Spleen (tissue), 7 donors: ENCODE measurements around the gene PVR.

Experiments
- CTCF ChIP-seq, 11 experiments: fragments of 200-600 bp in 7 of 11; fragments of 450-650 bp in 4 of 11; sonication (generic) in 4 of 11; IDR thresholded peaks in 8 of 11; conservative IDR thresholded peaks in 3 of 11; 1 replicate in 7 of 11; 2 replicates in 4 of 11; pipeline versions ENCODE4 v1.4.0 to v1.8.0; 2016 to 2021; ENCODE audit warnings: antibody characterized with exemption in 11 of 11, inconsistent platforms in 4 of 11, mild to moderate bottlenecking in 1 of 11
- POLR2A ChIP-seq, 3 donors: fragments of 450-650 bp; IDR thresholded peaks; one replicate each; pipeline ENCODE4 v1.5.1; 2017; ENCODE audit warnings: antibody characterized with exemption in 3 of 3, mild to moderate bottlenecking in 1 of 3
- POLR2AphosphoS5 ChIP-seq, 3 donors: sonication (generic); formaldehyde crosslinking; IDR thresholded peaks; one replicate each; pipeline ENCODE4 v1.5.1; 2017; ENCODE audit warnings: antibody characterized with exemption in 3 of 3
- donor health status: DM: no; HTN: no; CAD: no; lungs with moderate emphysema.
- donor health status: DM: no; HTN: no; CAD: no.
- donor health status: DM: no; HTN: no; CAD: no.

GRCh38 chr19:44624840-44625354 lies 18.8 kb upstream of the PVR start:
- TF ChIP-seq CTCF (IDR thresholded peaks at IDR 0.05 in 8 of 11, conservative IDR thresholded peaks at IDR 0.05 in 3 of 11) (no peak), POLR2A (IDR thresholded peaks at IDR 0.05) (no peak), POLR2AphosphoS5 (IDR thresholded peaks at IDR 0.05) (no peak)
